CD4-positive, alpha-beta T cell (primary cell): Measurements from ENCODE around the gene NDUFS6. TPM values are rescaled to one million over a fixed set of nuclear protein-coding genes. Genes with fewer than 3 reads are reported as not detected.
A peak's percentile ranks its signal among the peaks of the same experiment; 100 is the strongest.

ENCODE experiments used
- ATAC-seq: fragments of 200-7000 bp; cut with Tn5 transposase; one replicate; pipeline ENCODE4 v1.10.0; 2022; ENCODE audit warnings: mild to moderate bottlenecking; ENCODE audit not compliant: poor library complexity
- CTCF ChIA-PET: fragments of 350-600 bp; sonication (Branson Sonifier 250); formaldehyde crosslinking; loops from one replicate; lab custom pipeline; 2021; ENCODE audit warnings: antibody characterized with exemption, inconsistent platforms; lab: Charles Lee
- POLR2A ChIA-PET: fragments of 350-600 bp; sonication (Branson Sonifier 250); formaldehyde crosslinking; loops from one replicate; lab custom pipeline; 2021; ENCODE audit warnings: antibody characterized with exemption, inconsistent platforms; lab: Charles Lee
- DNase-seq, 14 experiments: peaks; one replicate each; pipeline ENCODE4 v3.0.0-alpha.2; 2013 to 2020; ENCODE audit warnings: mixed read lengths in 2 of 14
- H3K27ac ChIP-seq, 2 donors: one replicate each; pipeline versions ENCODE4 v1.5.1 to v1.7.0; 2013; ENCODE audit warnings: low read length in 2 of 2, low read depth in 1 of 2, mild to moderate bottlenecking in 1 of 2
- H3K27me3 ChIP-seq, 2 experiments: 1 replicate in 1 of 2; 2 replicates in 1 of 2; pipeline versions ENCODE4 v1.6.1 to v1.7.0; 2013; ENCODE audit warnings: low read length in 2 of 2, control low read depth in 1 of 2, mild to moderate bottlenecking in 1 of 2, moderate library complexity in 1 of 2; ENCODE audit not compliant: insufficient read depth in 2 of 2, control insufficient read depth in 1 of 2
- H3K36me3 ChIP-seq: one replicate; pipeline ENCODE4 v1.6.1; 2013; ENCODE audit warnings: low read length, control low read depth; ENCODE audit not compliant: insufficient read depth
- H3K4me1 ChIP-seq: one replicate; pipeline ENCODE4 v1.6.1; 2013; ENCODE audit warnings: low read length, control low read depth; ENCODE audit not compliant: insufficient read depth
- H3K4me3 ChIP-seq: one replicate; pipeline ENCODE4 v1.5.1; 2013; ENCODE audit warnings: mild to moderate bottlenecking, low read length, moderate library complexity
- H3K9me3 ChIP-seq, 2 experiments: 1 replicate in 1 of 2; 2 replicates in 1 of 2; pipeline versions ENCODE4 v1.6.1 to v1.7.0; 2013; ENCODE audit warnings: low read length in 2 of 2, mild to moderate bottlenecking in 2 of 2, control low read depth in 1 of 2, moderate library complexity in 1 of 2; ENCODE audit not compliant: control insufficient read depth in 1 of 2, insufficient read depth in 1 of 2
- H3K27ac Mint-ChIP-seq: one replicate; pipeline ENCODE4 v1.8.0; 2020; ENCODE audit warnings: mixed read lengths
- H3K27me3 Mint-ChIP-seq: one replicate; pipeline ENCODE4 v1.8.0; 2021; ENCODE audit warnings: mixed read lengths
- H3K36me3 Mint-ChIP-seq: one replicate; pipeline ENCODE4 v1.8.0; 2021; ENCODE audit warnings: low read depth, mixed read lengths
- H3K4me1 Mint-ChIP-seq: one replicate; pipeline ENCODE4 v1.8.0; 2021; ENCODE audit warnings: low read depth, mixed read lengths
- H3K4me3 Mint-ChIP-seq: one replicate; pipeline ENCODE4 v1.8.0; 2020; ENCODE audit warnings: mild to moderate bottlenecking, mixed read lengths
- H3K9me3 Mint-ChIP-seq: one replicate; pipeline ENCODE4 v1.8.0; 2020; ENCODE audit warnings: mixed read lengths
- CTCF ChIP-seq: fragments of 200-600 bp; IDR thresholded peaks from one replicate; pipeline ENCODE4 v1.8.0; 2022; ENCODE audit warnings: antibody characterized with exemption, mild to moderate bottlenecking
- intact Hi-C, 2 experiments: fragments of 100-400 bp; cut with DNase I in 1 of 2; cut with micrococcal nuclease in 1 of 2; formaldehyde crosslinking; loops; one replicate each; pipeline versions ENCODE4 v1.15.1 to v1.9.0; 2023 to 2025; cut with DNase I, micrococcal nuclease
- total RNA-seq, 174 experiments: library from RNA in 2 of 174; stranded (reverse) in 2 of 174; gene quantifications; one replicate each; pipeline ENCODE4 v1.2.3 and lab custom pipeline; 2021 to 2026

The NDUFS6 gene
- total RNA-seq, 2 experiments from 2014 or later, result 13.1 to 17.5 TPM

- Histone ChIP-seq H3K4me3 (no peak overlapping the region), H3K36me3 (no peaks in the 10 kb centered on the region), H3K4me1 (no peaks in the 10 kb centered on the region), H3K27me3 (no peaks in the 10 kb centered on the region), H3K27ac (no peak overlapping the region), H3K9me3 (no peaks in the 10 kb centered on the region)
- no peak overlapping the region for H3K4me3 Mint-ChIP-seq
- H3K27ac Mint-ChIP-seq, result no peak overlapping the region
- POLR2A ChIA-PET, result no interaction called here
- CTCF ChIA-PET, result no interaction called here
- ATAC-seq, result no peak
- H3K36me3 Mint-ChIP-seq, result no peaks in the 10 kb centered on the region
- DNase-seq, result peak in 1 of 14 experiments; percentile 21
- no peaks in the 10 kb centered on the region for H3K9me3 Mint-ChIP-seq
- H3K27me3 Mint-ChIP-seq, result no peaks in the 10 kb centered on the region
- intact Hi-C loops, result no loop called here
- TF ChIP-seq CTCF, result no peak
- no peaks in the 10 kb centered on the region for H3K4me1 Mint-ChIP-seq
Observed at GRCh38 chr5:1783216-1783554, 18.0 kb upstream of the NDUFS6 start.

- H3K4me3 Mint-ChIP-seq, result no peak overlapping the region
- H3K36me3 Mint-ChIP-seq, result no peaks in the 10 kb centered on the region
- no peaks in the 10 kb centered on the region for H3K9me3 Mint-ChIP-seq
- peaks cover 2% of the 10 kb centered on the region for H3K4me1 Mint-ChIP-seq
- H3K27me3 ChIP-seq, result no peaks in the 10 kb centered on the region
- H3K36me3 ChIP-seq, result no peaks in the 10 kb centered on the region
- POLR2A ChIA-PET, result interaction anchor here (1.0 kb wide), 1 partner anchor 16 kb away, joined by 3 read pairs; no protein-coding TSS in a partner anchor
- no peaks in the 10 kb centered on the region for H3K9me3 ChIP-seq
- no peaks in the 10 kb centered on the region for H3K27me3 Mint-ChIP-seq
- H3K27ac ChIP-seq, result no peak overlapping the region
- DNase-seq (no peak), ATAC-seq (no peak)
- no peak for TF ChIP-seq CTCF
- peaks cover 6% of the 10 kb centered on the region for H3K4me1 ChIP-seq
- intact Hi-C loops, result no loop called here
- CTCF ChIA-PET, result no interaction called here
- H3K4me3 ChIP-seq, result no peak overlapping the region
- H3K27ac Mint-ChIP-seq, result no peak overlapping the region
Observed at GRCh38 chr5:1784197-1785050, 16.8 kb upstream of the NDUFS6 start.

GRCh38 chr5:1785062-1785461, 16.1 kb upstream of the NDUFS6 start:
- Histone ChIP-seq H3K9me3 (no peaks in the 10 kb centered on the region), H3K4me3 (no peak overlapping the region), H3K36me3 (no peaks in the 10 kb centered on the region), H3K27ac (no peak overlapping the region), H3K27me3 (no peaks in the 10 kb centered on the region), H3K4me1 (peaks cover 11% of the 10 kb centered on the region)
- ChIA-PET CTCF (no interaction called here), POLR2A (interaction anchor here (1.0 kb wide), 1 partner anchor 15 kb away, joined by 3 read pairs; no protein-coding TSS in a partner anchor)
- no peak for TF ChIP-seq CTCF
- no peaks in the 10 kb centered on the region for H3K9me3 Mint-ChIP-seq
- H3K27ac Mint-ChIP-seq, result no peak overlapping the region
- ATAC-seq (no peak), DNase-seq (no peak)
- H3K4me3 Mint-ChIP-seq, result no peak overlapping the region
- intact Hi-C loops, result no loop called here
- no peaks in the 10 kb centered on the region for H3K36me3 Mint-ChIP-seq
- no peaks in the 10 kb centered on the region for H3K27me3 Mint-ChIP-seq
- H3K4me1 Mint-ChIP-seq, result peaks cover 8% of the 10 kb centered on the region
